SU-DHL-6 (cell line): ENCODE results near the gene RABL2B.

Source experiments
- H2AFZ ChIP-seq: fragments of 200-600 bp; sonication (generic); 2 replicates; pipeline ENCODE4 v1.6.1; 2014; ENCODE audit warnings: low read depth, mild to moderate bottlenecking, moderate library complexity, mixed read lengths, antibody characterized with exemption, low read length; ENCODE audit not compliant: severe bottlenecking
- H3F3A ChIP-seq: fragments of 200-600 bp; shearing (Covaris generic); 2 replicates; pipeline ENCODE4 v1.6.0; 2016; ENCODE audit warnings: antibody characterized with exemption, mild to moderate bottlenecking; ENCODE audit not compliant: insufficient read depth
- H3K27ac ChIP-seq: fragments of 200-600 bp; sonication (generic); 2 replicates; pipeline ENCODE4 v1.5.1; 2016; ENCODE audit warnings: low read depth, mild to moderate bottlenecking, low read length, moderate library complexity, mixed read lengths
- H3K27me3 ChIP-seq: fragments of 200-600 bp; sonication (generic), shearing (Covaris generic); 2 replicates; pipeline ENCODE4 v1.6.0; 2014; ENCODE audit warnings: mild to moderate bottlenecking, low read length
- H3K36me3 ChIP-seq: fragments of 200-600 bp; sonication (generic); 2 replicates; pipeline ENCODE4 v1.6.1; 2014; ENCODE audit warnings: mild to moderate bottlenecking, low read length, mixed read lengths
- H3K4me2 ChIP-seq: fragments of 300-600, 200-600 bp; shearing (Covaris generic), sonication (generic); 2 replicates; pipeline ENCODE4 v1.6.0; 2014; ENCODE audit warnings: low read length, low read depth, mild to moderate bottlenecking; ENCODE audit not compliant: poor library complexity, severe bottlenecking
- H3K4me3 ChIP-seq: fragments of 200-600 bp; sonication (generic); 2 replicates; pipeline ENCODE4 v1.5.1; 2014; ENCODE audit warnings: antibody characterized with exemption, low read length, mild to moderate bottlenecking, mixed read lengths; ENCODE audit not compliant: insufficient read depth, poor library complexity, severe bottlenecking
- H3K79me2 ChIP-seq: fragments of 200-600 bp; sonication (generic); 2 replicates; pipeline ENCODE4 v1.6.1; 2014; ENCODE audit warnings: mild to moderate bottlenecking, low read length, moderate library complexity; ENCODE audit not compliant: insufficient read depth
- H3K9ac ChIP-seq: fragments of 200-600 bp; sonication (generic); 2 replicates; pipeline ENCODE4 v1.7.0; 2014; ENCODE audit warnings: mild to moderate bottlenecking, low read length
- H3K9me2 ChIP-seq: fragments of 200-600 bp; sonication (generic); replicated peaks from 2 replicates; pipeline ENCODE4 v1.6.1; 2014; ENCODE audit warnings: low read length; ENCODE audit not compliant: insufficient read depth
- H3K9me3 ChIP-seq: fragments of 200-600 bp; sonication (generic); 2 replicates; pipeline ENCODE4 v1.6.1; 2014; ENCODE audit warnings: low read length, mixed read lengths; ENCODE audit not compliant: insufficient read depth
- H4K20me1 ChIP-seq: fragments of 200-600 bp; sonication (generic); 2 replicates; pipeline ENCODE4 v1.6.1; 2014; ENCODE audit warnings: low read depth, mild to moderate bottlenecking, antibody characterized with exemption, low read length, moderate library complexity, mixed read lengths
- EZH2phosphoT487 ChIP-seq: fragments of 200-600 bp; sonication (generic), shearing (Covaris generic); conservative IDR thresholded peaks from 2 replicates; pipeline ENCODE4 v1.6.1; 2018; ENCODE audit warnings: mild to moderate bottlenecking, antibody characterized with exemption, low read length, moderate library complexity, mixed read lengths
- TF ChIP-seq, protein P1 (sequence below): fragments of 200-600 bp; sonication (generic); IDR thresholded peaks from one replicate; pipeline ENCODE4 v1.5.1; 2017; ENCODE audit warnings: antibody characterized with exemption, mild to moderate bottlenecking, low read length, moderate library complexity; ENCODE audit not compliant: insufficient read depth, poor library complexity, severe bottlenecking

RABL2B gene

DNA sequence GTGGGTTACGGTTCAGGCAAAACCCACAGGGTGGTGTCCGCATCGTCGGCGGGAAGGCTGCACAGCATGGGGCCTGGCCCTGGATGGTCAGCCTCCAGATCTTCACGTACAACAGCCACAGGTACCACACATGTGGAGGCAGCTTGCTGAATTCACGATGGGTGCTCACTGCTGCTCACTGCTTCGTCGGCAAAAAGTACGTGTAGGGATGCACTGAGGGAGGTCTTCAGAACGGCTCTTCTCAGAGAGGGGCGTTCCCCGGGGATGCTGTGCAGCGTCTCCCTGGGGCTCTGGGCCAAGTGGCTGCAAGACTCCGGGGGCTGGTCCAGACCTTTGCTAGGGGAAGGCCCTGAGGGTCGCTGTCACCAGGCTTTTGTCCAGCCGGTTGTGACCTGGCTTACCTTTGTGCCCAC, 44.2 kb downstream of the RABL2B start:
- Histone ChIP-seq H3K9me3 (no peaks in the 10 kb centered on the region), H3K27me3 (peaks cover 3% of the 10 kb centered on the region; the same call in 1 of the 2 replicates), H3K4me3 (no peak overlapping the region), H4K20me1 (no peaks in the 10 kb centered on the region), H2AFZ (no peak overlapping the region), H3K4me2 (no peak overlapping the region), H3F3A (no peaks in the 10 kb centered on the region), H3K79me2 (no peaks in the 10 kb centered on the region), H3K9ac (no peak overlapping the region), H3K27ac (no peak overlapping the region), H3K36me3 (no peaks in the 10 kb centered on the region), H3K9me2 (no peaks in the 10 kb centered on the region)
- TF ChIP-seq, protein P1, sequence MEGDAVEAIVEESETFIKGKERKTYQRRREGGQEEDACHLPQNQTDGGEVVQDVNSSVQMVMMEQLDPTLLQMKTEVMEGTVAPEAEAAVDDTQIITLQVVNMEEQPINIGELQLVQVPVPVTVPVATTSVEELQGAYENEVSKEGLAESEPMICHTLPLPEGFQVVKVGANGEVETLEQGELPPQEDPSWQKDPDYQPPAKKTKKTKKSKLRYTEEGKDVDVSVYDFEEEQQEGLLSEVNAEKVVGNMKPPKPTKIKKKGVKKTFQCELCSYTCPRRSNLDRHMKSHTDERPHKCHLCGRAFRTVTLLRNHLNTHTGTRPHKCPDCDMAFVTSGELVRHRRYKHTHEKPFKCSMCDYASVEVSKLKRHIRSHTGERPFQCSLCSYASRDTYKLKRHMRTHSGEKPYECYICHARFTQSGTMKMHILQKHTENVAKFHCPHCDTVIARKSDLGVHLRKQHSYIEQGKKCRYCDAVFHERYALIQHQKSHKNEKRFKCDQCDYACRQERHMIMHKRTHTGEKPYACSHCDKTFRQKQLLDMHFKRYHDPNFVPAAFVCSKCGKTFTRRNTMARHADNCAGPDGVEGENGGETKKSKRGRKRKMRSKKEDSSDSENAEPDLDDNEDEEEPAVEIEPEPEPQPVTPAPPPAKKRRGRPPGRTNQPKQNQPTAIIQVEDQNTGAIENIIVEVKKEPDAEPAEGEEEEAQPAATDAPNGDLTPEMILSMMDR, result no peak
- no peak for TF ChIP-seq EZH2phosphoT487

DNA sequence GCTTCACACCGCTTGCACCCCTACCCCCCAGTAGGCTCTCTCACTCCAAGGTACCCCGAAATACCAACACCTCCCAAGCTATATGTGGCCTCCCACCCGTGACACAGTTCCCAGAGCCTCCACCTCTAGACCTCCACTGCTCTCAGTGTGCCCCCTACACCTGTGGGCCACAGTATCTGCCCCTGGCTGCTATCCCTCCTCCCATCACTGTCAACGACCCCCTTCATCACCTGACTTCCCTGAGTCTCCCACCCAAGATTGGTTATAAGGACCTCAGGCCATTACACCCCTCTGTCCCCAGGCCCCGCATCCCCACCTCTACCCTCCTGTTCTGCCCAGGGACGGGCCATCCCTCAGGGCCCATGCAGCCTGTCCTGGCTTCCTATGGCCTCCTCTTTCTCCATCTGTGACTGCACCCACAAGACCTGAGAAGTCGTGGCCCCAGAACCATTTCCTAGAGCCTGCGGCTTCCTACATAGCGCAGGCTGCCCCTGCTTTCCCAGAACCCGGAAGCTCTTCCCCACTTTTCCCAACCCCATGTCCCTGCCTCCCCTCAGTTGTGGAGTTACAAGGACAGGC, 44.7 kb downstream of the RABL2B start:
- Histone ChIP-seq H4K20me1 (no peaks in the 10 kb centered on the region), H3K36me3 (no peaks in the 10 kb centered on the region), H3K79me2 (no peaks in the 10 kb centered on the region), H3K9me2 (no peaks in the 10 kb centered on the region), H3K9ac (no peak overlapping the region), H3F3A (no peaks in the 10 kb centered on the region), H3K4me2 (no peak overlapping the region), H3K9me3 (no peaks in the 10 kb centered on the region), H3K4me3 (no peak overlapping the region), H3K27ac (no peak overlapping the region), H3K27me3 (peaks cover 3% of the 10 kb centered on the region; the same call in 1 of the 2 replicates), H2AFZ (no peak overlapping the region)
- TF ChIP-seq EZH2phosphoT487, result no peak
- TF ChIP-seq, protein P1, result no peak

DNA sequence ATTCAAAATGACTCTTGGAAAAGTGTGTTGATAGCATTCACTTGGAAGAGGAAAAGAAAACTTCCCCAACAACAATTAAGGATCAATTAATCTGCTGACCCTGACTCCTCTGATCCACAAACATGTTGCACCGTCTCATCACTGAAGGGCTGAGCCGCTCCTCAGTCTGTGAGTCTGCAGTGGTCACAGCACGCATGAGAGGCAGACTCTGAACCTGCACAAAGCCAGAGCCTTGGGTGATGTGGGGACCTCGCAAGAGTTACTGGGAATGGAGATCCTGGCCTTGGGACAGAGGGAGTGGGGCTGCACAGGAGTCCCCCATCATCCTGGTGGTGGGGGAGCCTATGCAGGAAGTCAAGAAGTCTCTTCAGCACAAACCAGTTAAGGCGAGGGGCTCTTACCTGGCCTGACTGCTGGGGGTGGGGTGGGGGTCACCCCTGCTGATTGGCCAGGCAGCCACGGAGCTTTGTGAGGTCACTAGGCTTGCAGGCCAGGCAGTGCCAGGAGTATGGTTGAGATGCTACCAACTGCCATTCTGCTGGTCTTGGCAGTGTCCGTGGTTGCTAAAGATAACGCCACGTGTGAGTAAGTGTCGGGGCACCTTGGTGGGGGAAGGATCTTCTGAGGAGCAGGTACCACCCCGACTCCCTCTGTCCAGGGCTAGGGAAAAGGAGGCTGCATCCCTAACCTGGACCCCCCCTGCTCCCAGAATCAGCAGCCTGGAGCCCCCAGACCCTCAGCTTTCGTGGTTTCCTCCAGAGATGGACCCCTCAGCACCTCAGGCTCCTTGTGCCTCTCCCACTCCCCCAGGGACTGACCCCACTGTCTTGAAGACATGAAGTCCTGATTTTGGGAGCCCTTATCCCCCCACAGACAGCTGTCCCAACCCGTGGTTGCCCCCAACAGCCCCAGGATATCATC, 45.4 kb downstream of the RABL2B start, which contains the start of gene ACR:
ACR (plus strand) TSS at position 477 of the 921 bp plus-strand sequence; CDS start at position 509, 32 bp downstream.
- Histone ChIP-seq H3K4me3 (no peak within 1 kb of the TSS), H3K9ac (no peak within 1 kb of the TSS), H3K27me3 (peaks cover 3% of the 10 kb centered on the region; the same call in 1 of the 2 replicates), H3K36me3 (no peaks in the 10 kb centered on the region), H3K9me2 (no peaks in the 10 kb centered on the region), H4K20me1 (no peaks in the 10 kb centered on the region), H3F3A (no peaks in the 10 kb centered on the region), H3K79me2 (no peaks in the 10 kb centered on the region), H3K27ac (no peak within 1 kb of the TSS), H3K9me3 (no peaks in the 10 kb centered on the region), H3K4me2 (no peak within 1 kb of the TSS), H2AFZ (no peak within 1 kb of the TSS)
- no peak for TF ChIP-seq EZH2phosphoT487
- TF ChIP-seq, protein P1, result no peak
